DLD1 (cell line): Measurements from ENCODE around the gene SLC24A3.

Experiments
- in situ Hi-C: cut with HindIII; loops from 2 replicates; pipeline ENCODE4 v1.10.0; 2017; ENCODE audit warnings: low sequenced_read_pairs

SLC24A3 gene

GRCh38 chr20:19419396-19419795 is 207.0 kb downstream of the SLC24A3 start:
- in situ Hi-C loops, result no loop called here

- in situ Hi-C loops, result no loop called here
Measured at GRCh38 chr20:19423097-19423899, 210.9 kb downstream of the SLC24A3 start.

- in situ Hi-C loops, result no loop called here
Measured at GRCh38 chr20:19423900-19424620, 211.6 kb downstream of the SLC24A3 start.

GRCh38 chr20:19426356-19426755 is 213.9 kb downstream of the SLC24A3 start:
- in situ Hi-C loops, result no loop called here

GRCh38 chr20:19427480-19427879 is 215.0 kb downstream of the SLC24A3 start:
- in situ Hi-C loops, result no loop called here

- in situ Hi-C loops, result no loop called here
Measured at GRCh38 chr20:19427913-19428312, 215.5 kb downstream of the SLC24A3 start.

GRCh38 chr20:19428324-19428723 is 215.9 kb downstream of the SLC24A3 start:
- in situ Hi-C loops, result no loop called here

GRCh38 chr20:19429538-19429937 is 217.1 kb downstream of the SLC24A3 start:
- in situ Hi-C loops, result no loop called here

GRCh38 chr20:19430641-19431315 is 218.3 kb downstream of the SLC24A3 start:
- in situ Hi-C loops, result no loop called here

GRCh38 chr20:19431316-19431700 is 218.9 kb downstream of the SLC24A3 start:
- in situ Hi-C loops, result no loop called here

GRCh38 chr20:19431906-19432305 is 219.5 kb downstream of the SLC24A3 start:
- in situ Hi-C loops, result no loop called here

- in situ Hi-C loops, result no loop called here
Measured at GRCh38 chr20:19433371-19434350, 221.2 kb downstream of the SLC24A3 start.

GRCh38 chr20:19435316-19435715 is 222.9 kb downstream of the SLC24A3 start:
- in situ Hi-C loops, result no loop called here

- in situ Hi-C loops, result no loop called here
Measured at GRCh38 chr20:19435821-19436220, 223.4 kb downstream of the SLC24A3 start.

- in situ Hi-C loops, result no loop called here
Measured at GRCh38 chr20:19438488-19438887, 226.0 kb downstream of the SLC24A3 start.

GRCh38 chr20:19440660-19441527 is 228.5 kb downstream of the SLC24A3 start:
- in situ Hi-C loops, result no loop called here

GRCh38 chr20:19446246-19446645 is 233.8 kb downstream of the SLC24A3 start:
- in situ Hi-C loops, result no loop called here

- in situ Hi-C loops, result no loop called here
Measured at GRCh38 chr20:19448632-19449031, 236.2 kb downstream of the SLC24A3 start.

- in situ Hi-C loops, result no loop called here
Measured at GRCh38 chr20:19449051-19449450, 236.6 kb downstream of the SLC24A3 start.
